Spleen (tissue), 7 donors: Measurements from ENCODE around the gene SP110.

Experiments
- CTCF ChIP-seq, 11 experiments: fragments of 200-600 bp in 7 of 11; fragments of 450-650 bp in 4 of 11; sonication (generic) in 4 of 11; IDR thresholded peaks in 8 of 11; conservative IDR thresholded peaks in 3 of 11; 1 replicate in 7 of 11; 2 replicates in 4 of 11; pipeline versions ENCODE4 v1.4.0 to v1.8.0; 2016 to 2021; ENCODE audit warnings: antibody characterized with exemption in 11 of 11, inconsistent platforms in 4 of 11, mild to moderate bottlenecking in 1 of 11
- POLR2A ChIP-seq, 3 donors: fragments of 450-650 bp; IDR thresholded peaks; one replicate each; pipeline ENCODE4 v1.5.1; 2017; ENCODE audit warnings: antibody characterized with exemption in 3 of 3, mild to moderate bottlenecking in 1 of 3
- POLR2AphosphoS5 ChIP-seq, 3 donors: sonication (generic); formaldehyde crosslinking; IDR thresholded peaks; one replicate each; pipeline ENCODE4 v1.5.1; 2017; ENCODE audit warnings: antibody characterized with exemption in 3 of 3
- donor health status: DM: no; HTN: no; CAD: no; lungs with moderate emphysema.
- donor health status: DM: no; HTN: no; CAD: no.
- donor health status: DM: no; HTN: no; CAD: no.

DNA sequence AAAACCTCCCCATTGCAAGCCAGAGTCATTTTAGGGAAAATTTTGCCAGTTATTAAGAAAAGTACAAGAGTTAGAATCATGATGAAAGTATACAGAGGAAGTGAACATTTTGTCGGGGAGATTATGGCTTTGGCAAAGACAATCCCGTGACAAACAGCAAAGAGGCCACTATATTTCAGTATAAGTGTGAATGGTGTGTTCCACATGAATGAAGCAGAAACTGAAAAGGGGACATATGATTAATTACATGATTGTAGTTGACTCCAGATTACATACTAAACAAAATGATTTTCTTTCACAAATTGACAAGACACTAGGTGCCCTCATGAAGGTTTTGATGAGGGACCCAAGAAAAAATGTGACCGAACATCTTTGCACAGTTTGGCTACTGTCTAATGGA lies 47.8 kb upstream of the SP110 start:
- TF ChIP-seq CTCF (IDR thresholded peaks at IDR 0.05 in 8 of 11, conservative IDR thresholded peaks at IDR 0.05 in 3 of 11) (no peak), POLR2A (IDR thresholded peaks at IDR 0.05) (no peak), POLR2AphosphoS5 (IDR thresholded peaks at IDR 0.05) (no peak)
